Measurements from ENCODE around the gene DMRTA1.
"Not testable (repeated sequence)": the region's sequence is repeated elsewhere in the genome, so short reads cannot be mapped to it uniquely, and the experiment has no call there.

DMRTA1 gene

GRCh38 chr9:22483528-22484070, 37.0 kb downstream of the DMRTA1 start:
- peaks cover 19% of the 10 kb centered on the region for H3K9me3 Mint-ChIP-seq
- no peak for DNase-seq
- no peaks in the 10 kb centered on the region for H3K36me3 Mint-ChIP-seq (ENCODE audit: low read depth)
- H3K27me3 Mint-ChIP-seq (ENCODE audit: low read depth, poor library complexity): no peaks in the 10 kb centered on the region
- no peak overlapping the region for H3K4me3 Mint-ChIP-seq
- TF ChIP-seq CTCF (IDR thresholded peaks at IDR 0.05): no peak
- peaks cover 7% of the 10 kb centered on the region for H3K4me1 Mint-ChIP-seq
- no peak overlapping the region for H3K27ac Mint-ChIP-seq

GRCh38 chr9:22496197-22496596, 49.6 kb downstream of the DMRTA1 start:
- H3K4me1 Mint-ChIP-seq; DNase-seq; H3K9me3 Mint-ChIP-seq; H3K27me3 Mint-ChIP-seq (ENCODE audit: low read depth, poor library complexity); H3K36me3 Mint-ChIP-seq (ENCODE audit: low read depth); H3K27ac Mint-ChIP-seq; H3K4me3 Mint-ChIP-seq: not testable (repeated sequence)
